Amniotic epithelial cell (primary cell): Measurements from ENCODE around the gene CD59.

Experiments
- DNase-seq: peaks from one replicate; pipeline ENCODE4 v3.0.0-alpha.2; 2010; ENCODE audit warnings: low read depth

Gene CD59

GRCh38 chr11:33736148-33736812, at the start of gene CD59:
CD59 (minus strand) TSS chr11:33736423; CDS start chr11:33722445, 13,978 bp downstream.
- peak; percentile 87 for DNase-seq

- no peak for DNase-seq
Observed at GRCh38 chr11:33785609-33786008, 49.4 kb upstream of the CD59 start.

- peak; percentile 91 for DNase-seq
Observed at GRCh38 chr11:33779849-33780528, 43.8 kb upstream of the CD59 start.

GRCh38 chr11:33778675-33779074, 42.5 kb upstream of the CD59 start:
- peak; percentile 84 for DNase-seq

- DNase-seq = no peak
Observed at GRCh38 chr11:33777906-33778305, 41.7 kb upstream of the CD59 start.

GRCh38 chr11:33775832-33776470, 39.7 kb upstream of the CD59 start:
- no peak for DNase-seq

GRCh38 chr11:33775467-33775807, 39.2 kb upstream of the CD59 start:
- DNase-seq = no peak

- DNase-seq = no peak
Observed at GRCh38 chr11:33774736-33775466, 38.7 kb upstream of the CD59 start.

GRCh38 chr11:33773987-33774735, 37.9 kb upstream of the CD59 start, which contains the start of gene FBXO3:
FBXO3 (minus strand) TSS chr11:33774520; CDS start chr11:33774497, 23 bp downstream.
- peak; percentile 58 for DNase-seq

- no peak for DNase-seq
Observed at GRCh38 chr11:33773404-33773986, 37.3 kb upstream of the CD59 start.

- DNase-seq = no peak
Observed at GRCh38 chr11:33772870-33773269, 36.6 kb upstream of the CD59 start.

GRCh38 chr11:33772300-33772699, 36.1 kb upstream of the CD59 start:
- DNase-seq = peak; percentile 58

GRCh38 chr11:33770236-33770635, 34.0 kb upstream of the CD59 start:
- no peak for DNase-seq

- no peak for DNase-seq
Observed at GRCh38 chr11:33769542-33769941, 33.3 kb upstream of the CD59 start.

GRCh38 chr11:33767624-33768023, 31.4 kb upstream of the CD59 start:
- DNase-seq = no peak

- no peak for DNase-seq
Observed at GRCh38 chr11:33766085-33766484, 29.9 kb upstream of the CD59 start.

GRCh38 chr11:33761471-33761870, 25.2 kb upstream of the CD59 start:
- no peak for DNase-seq

- peak; percentile 57 for DNase-seq
Observed at GRCh38 chr11:33753304-33753967, 17.2 kb upstream of the CD59 start.

GRCh38 chr11:33751878-33752277, 15.7 kb upstream of the CD59 start:
- no peak for DNase-seq

GRCh38 chr11:33747979-33748378, 11.8 kb upstream of the CD59 start:
- DNase-seq = peak; percentile 48

- DNase-seq = no peak
Observed at GRCh38 chr11:33743291-33743690, 7.1 kb upstream of the CD59 start.
